ENCODE results near the gene SNTG2. TPM values are rescaled to one million over a fixed set of nuclear protein-coding genes. Genes with fewer than 3 reads are reported as not detected.

Gene SNTG2
- total and polyA plus RNA-seq, 2 of the 13 experiments (the other 11 are each of a cell fraction or from before 2014, with no cell fraction given): not detected

DNA sequence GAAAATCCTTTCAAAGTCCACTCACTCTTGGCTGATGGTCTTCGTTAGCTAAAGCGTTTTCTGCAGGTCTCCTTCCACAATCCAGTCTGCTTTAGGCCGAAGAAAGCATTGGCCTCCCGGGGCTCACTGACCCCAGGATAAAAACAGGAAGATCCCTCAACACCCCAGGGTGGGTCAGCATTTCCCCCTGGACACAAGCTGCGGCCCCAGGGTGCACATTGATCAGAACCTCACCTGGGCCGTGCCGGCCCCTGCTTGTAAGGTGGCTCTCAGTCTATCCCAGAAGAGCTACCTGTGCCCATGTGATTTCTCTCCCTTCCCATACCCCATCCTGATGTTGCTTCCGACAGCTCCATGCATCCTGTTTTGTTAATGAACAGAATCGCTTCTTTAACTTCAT, 349.6 kb downstream of the SNTG2 start (continued):
- TF ChIP-seq ZNF101 (CRISPR knock-in tag; IDR thresholded peaks at IDR 0.05; ENCODE audit: borderline replicate concordance, low read depth) (no peak), ZFAT (CRISPR knock-in tag; conservative IDR thresholded peaks at IDR 0.05) (no peak)

DNA sequence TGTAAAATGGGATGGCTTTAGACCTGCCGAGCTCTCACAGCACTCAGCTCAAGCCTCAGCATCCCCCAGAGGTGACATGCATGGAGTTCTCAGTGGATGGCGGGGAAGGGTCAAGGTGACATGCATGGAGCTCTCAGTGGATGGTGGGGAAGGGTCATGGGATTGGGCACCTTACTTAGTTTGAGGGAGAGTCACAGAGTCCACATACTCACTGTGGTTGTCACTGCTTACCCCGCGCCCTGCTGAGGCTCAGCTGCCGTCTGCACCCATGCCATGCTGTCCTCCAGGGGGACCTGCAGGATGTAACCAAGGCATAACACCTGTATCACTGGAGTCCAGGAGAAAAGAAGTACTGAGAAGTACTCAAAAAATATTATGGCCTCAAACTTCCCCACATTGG, 350.4 kb downstream of the SNTG2 start:
- intact Hi-C loops (cut with micrococcal nuclease; ENCODE audit: unreplicated experiment) (no loop called here), in situ Hi-C loops (cut with HindIII; ENCODE audit: extremely low pct_ligation_motif_present, low pct_unique_long_range_greater_than_20kb) (no loop called here)
- no peak overlapping the region for H2AFZ ChIP-seq (ENCODE audit: low read length)
- H3K79me2 ChIP-seq (ENCODE audit: insufficient read depth, low read length): no peaks in the 10 kb centered on the region
- no peaks in the 10 kb centered on the region for H3K4me1 ChIP-seq (ENCODE audit: insufficient read depth, low read length)
- no peak for DNase-seq (ENCODE audit: low spot score)
- no TSS peak for BruUV-seq (replicated peaks)
- no peak overlapping the region for H3K27ac ChIP-seq (ENCODE audit: extremely low read length, insufficient read depth, low read length)
- H4K20me1 ChIP-seq (ENCODE audit: insufficient read depth, low read length): no peaks in the 10 kb centered on the region; the same call in 1 of the 2 replicates
- no peak overlapping the region for H3K4me3 ChIP-seq (replicated peaks in 1 of 3; ENCODE audit: insufficient read depth in 1 of 3, low read depth in 2 of 3, low read length in 3 of 3)
- no peak for ATAC-seq
- FAIRE-seq: no peak
- TF ChIP-seq, protein P1, sequence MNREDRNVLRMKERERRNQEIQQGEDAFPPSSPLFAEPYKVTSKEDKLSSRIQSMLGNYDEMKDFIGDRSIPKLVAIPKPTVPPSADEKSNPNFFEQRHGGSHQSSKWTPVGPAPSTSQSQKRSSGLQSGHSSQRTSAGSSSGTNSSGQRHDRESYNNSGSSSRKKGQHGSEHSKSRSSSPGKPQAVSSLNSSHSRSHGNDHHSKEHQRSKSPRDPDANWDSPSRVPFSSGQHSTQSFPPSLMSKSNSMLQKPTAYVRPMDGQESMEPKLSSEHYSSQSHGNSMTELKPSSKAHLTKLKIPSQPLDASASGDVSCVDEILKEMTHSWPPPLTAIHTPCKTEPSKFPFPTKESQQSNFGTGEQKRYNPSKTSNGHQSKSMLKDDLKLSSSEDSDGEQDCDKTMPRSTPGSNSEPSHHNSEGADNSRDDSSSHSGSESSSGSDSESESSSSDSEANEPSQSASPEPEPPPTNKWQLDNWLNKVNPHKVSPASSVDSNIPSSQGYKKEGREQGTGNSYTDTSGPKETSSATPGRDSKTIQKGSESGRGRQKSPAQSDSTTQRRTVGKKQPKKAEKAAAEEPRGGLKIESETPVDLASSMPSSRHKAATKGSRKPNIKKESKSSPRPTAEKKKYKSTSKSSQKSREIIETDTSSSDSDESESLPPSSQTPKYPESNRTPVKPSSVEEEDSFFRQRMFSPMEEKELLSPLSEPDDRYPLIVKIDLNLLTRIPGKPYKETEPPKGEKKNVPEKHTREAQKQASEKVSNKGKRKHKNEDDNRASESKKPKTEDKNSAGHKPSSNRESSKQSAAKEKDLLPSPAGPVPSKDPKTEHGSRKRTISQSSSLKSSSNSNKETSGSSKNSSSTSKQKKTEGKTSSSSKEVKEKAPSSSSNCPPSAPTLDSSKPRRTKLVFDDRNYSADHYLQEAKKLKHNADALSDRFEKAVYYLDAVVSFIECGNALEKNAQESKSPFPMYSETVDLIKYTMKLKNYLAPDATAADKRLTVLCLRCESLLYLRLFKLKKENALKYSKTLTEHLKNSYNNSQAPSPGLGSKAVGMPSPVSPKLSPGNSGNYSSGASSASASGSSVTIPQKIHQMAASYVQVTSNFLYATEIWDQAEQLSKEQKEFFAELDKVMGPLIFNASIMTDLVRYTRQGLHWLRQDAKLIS (CRISPR knock-in tag; IDR thresholded peaks at IDR 0.05): no peak
- no peak for TF ChIP-seq ZBTB21 (CRISPR knock-in tag; IDR thresholded peaks at IDR 0.05)
- no peak for TF ChIP-seq ZSCAN25 (CRISPR knock-in tag; IDR thresholded peaks at IDR 0.05)
- no peak for TF ChIP-seq PHB2 (IDR thresholded peaks at IDR 0.05; ENCODE audit: partially characterized antibody)
- no peak for TF ChIP-seq YEATS4 (CRISPR knock-in tag; IDR thresholded peaks at IDR 0.05; ENCODE audit: borderline replicate concordance)
- TF ChIP-seq REXO4 (CRISPR knock-in tag; IDR thresholded peaks at IDR 0.05; ENCODE audit: borderline replicate concordance): no peak
- TF ChIP-seq PHF8 (CRISPR knock-in tag; IDR thresholded peaks at IDR 0.05): no peak
- TF ChIP-seq ZNF773 (CRISPR knock-in tag; IDR thresholded peaks at IDR 0.05; ENCODE audit: borderline replicate concordance): no peak
- TF ChIP-seq ELF3 (CRISPR knock-in tag; IDR thresholded peaks at IDR 0.05): no peak
- ChIA-PET CTCF (ENCODE audit: low intra/inter-chr PET ratio, low total read pairs) (no interaction called here), POLR2A (no interaction called here)
- H3K9ac ChIP-seq (ENCODE audit: insufficient read depth, low read depth, low read length): no peak overlapping the region
- WGBS (ENCODE audit: low lambda C conversion rate): 34% methylated on average over 5 of the region's 5 CpGs
- no peaks in the 10 kb centered on the region for H3K36me3 ChIP-seq (replicated peaks in 1 of 2; ENCODE audit: control insufficient read depth in 1 of 2, insufficient read depth in 2 of 2, low read length in 2 of 2)
- H3K4me2 ChIP-seq (ENCODE audit: low read depth, low read length): no peak overlapping the region
- peaks cover 1 to 45% of the 10 kb centered on the region in 2 experiments; a peak in 4 of 5 replicates for H3K27me3 ChIP-seq (ENCODE audit: control insufficient read depth in 1 of 2, insufficient read depth in 2 of 2, low read length in 2 of 2)
- H3K9me3 ChIP-seq (ENCODE audit: low read length): no peaks in the 10 kb centered on the region
